IMR-90 (cell line): ENCODE measurements around the gene KDM1B. TPM values are rescaled to one million over a fixed set of nuclear protein-coding genes. Genes with fewer than 3 reads are reported as not detected.

Experiments
- ATAC-seq: fragments of 200-7000 bp; cut with Tn5 transposase; 2 replicates; pipeline ENCODE4 v1.9.1; 2020; ENCODE audit warnings: low read depth, mild to moderate bottlenecking, moderate library complexity
- BruUV-seq: library from RNA; stranded (reverse); fragments of 400-500 nt; replicated peaks from 2 replicates; lab custom pipeline; 2021; lab: Mats Ljungman, UMichigan
- CTCF ChIA-PET: fragments of 300-600 bp; formaldehyde crosslinking; extraction: SDS; loops from one replicate; lab custom pipeline; 2021; ENCODE audit warnings: antibody characterized with exemption; lab: Yijun Ruan, JAX
- POLR2A ChIA-PET: fragments of 300-600 bp; sonication (Branson Sonifier 250); formaldehyde crosslinking; loops from one replicate; lab custom pipeline; 2022; ENCODE audit warnings: antibody characterized with exemption; ENCODE audit not compliant: unreplicated experiment; lab: Charles Lee
- DNase-seq: peaks from one replicate; pipeline ENCODE4 v3.0.0; 2013
- H2AFZ ChIP-seq: replicated peaks from 2 replicates; pipeline ENCODE3; 2013; ENCODE audit warnings: low read length, mild to moderate bottlenecking; ENCODE audit not compliant: poor library complexity
- H2AK5ac ChIP-seq: 2 replicates; pipeline ENCODE4 v1.6.1; 2013; ENCODE audit warnings: low read depth, low read length, inconsistent platforms
- H2AK9ac ChIP-seq: replicated peaks from 2 replicates; pipeline ENCODE3; 2013; ENCODE audit warnings: mild to moderate bottlenecking, low read depth, low read length, moderate library complexity; ENCODE audit not compliant: poor library complexity
- H2BK120ac ChIP-seq: 2 replicates; pipeline ENCODE4 v1.6.1; 2013; ENCODE audit warnings: low read depth, low read length, inconsistent platforms
- H2BK15ac ChIP-seq: 3 replicates; pipeline ENCODE4 v1.6.1; 2013; ENCODE audit warnings: low read depth, low read length, inconsistent platforms
- H2BK20ac ChIP-seq: 2 replicates; pipeline ENCODE4 v1.6.1; 2013; ENCODE audit warnings: low read depth, mild to moderate bottlenecking, inconsistent platforms, low read length, moderate library complexity
- H2BK5ac ChIP-seq: 2 replicates; pipeline ENCODE4 v1.6.1; 2013; ENCODE audit warnings: mild to moderate bottlenecking, low read depth, low read length, inconsistent platforms; ENCODE audit not compliant: poor library complexity, severe bottlenecking
- H3K14ac ChIP-seq: replicated peaks from 2 replicates; pipeline ENCODE4 v1.6.1; 2013; ENCODE audit warnings: low read depth, low read length, inconsistent platforms
- H3K18ac ChIP-seq: 2 replicates; pipeline ENCODE4 v1.6.1; 2013; ENCODE audit warnings: low read depth, low read length, control low read depth
- H3K23ac ChIP-seq: 2 replicates; pipeline ENCODE4 v1.6.1; 2013; ENCODE audit warnings: low read depth, low read length, inconsistent platforms
- H3K27ac ChIP-seq: 2 replicates; pipeline ENCODE4 v1.5.1; 2013; ENCODE audit warnings: mild to moderate bottlenecking, control low read depth, low read length; ENCODE audit not compliant: insufficient read depth
- H3K27me3 ChIP-seq: 2 replicates; pipeline ENCODE4 v1.6.1; 2013; ENCODE audit warnings: low read length; ENCODE audit not compliant: control insufficient read depth, insufficient read depth
- H3K36me3 ChIP-seq: 2 replicates; pipeline ENCODE4 v1.6.1; 2013; ENCODE audit warnings: low read length, mixed read lengths; ENCODE audit not compliant: control insufficient read depth, insufficient read depth
- H3K4ac ChIP-seq: 2 replicates; pipeline ENCODE4 v1.6.1; 2013; ENCODE audit warnings: low read depth, low read length, inconsistent platforms
- H3K4me1 ChIP-seq: 2 replicates; pipeline ENCODE4 v1.6.1; 2013; ENCODE audit warnings: low read length, mixed read lengths; ENCODE audit not compliant: control insufficient read depth, insufficient read depth
- H3K4me2 ChIP-seq: 2 replicates; pipeline ENCODE4 v1.6.1; 2013; ENCODE audit warnings: low read depth, mild to moderate bottlenecking, control low read depth, low read length, moderate library complexity
- H3K4me3 ChIP-seq: 2 replicates; pipeline ENCODE4 v1.5.1; 2013; ENCODE audit warnings: low read depth, mild to moderate bottlenecking, control low read depth, low read length, moderate library complexity; ENCODE audit not compliant: insufficient read depth
- H3K56ac ChIP-seq: 2 replicates; pipeline ENCODE4 v1.6.1; 2013; ENCODE audit warnings: low read length, inconsistent platforms; ENCODE audit not compliant: insufficient read depth; ENCODE audit errors: extremely low read depth
- H3K79me1 ChIP-seq, 2 experiments: 2 replicates each; pipeline ENCODE4 v1.6.1; 2013; ENCODE audit warnings: low read length in 2 of 2, inconsistent platforms in 1 of 2, low read depth in 1 of 2
- H3K9ac ChIP-seq: 2 replicates; pipeline ENCODE4 v1.6.1; 2013; ENCODE audit warnings: low read depth, low read length, control low read depth
- H3K9me1 ChIP-seq: 2 replicates; pipeline ENCODE4 v1.6.1; 2013; ENCODE audit warnings: low read length, inconsistent platforms; ENCODE audit not compliant: insufficient read depth
- H3K9me3 ChIP-seq: 2 replicates; pipeline ENCODE4 v1.6.1; 2013; ENCODE audit warnings: low read length; ENCODE audit not compliant: control insufficient read depth, insufficient read depth
- H4K20me1 ChIP-seq: 2 replicates; pipeline ENCODE4 v1.6.1; 2013; ENCODE audit warnings: low read length, inconsistent platforms; ENCODE audit not compliant: insufficient read depth
- H4K5ac ChIP-seq: 2 replicates; pipeline ENCODE4 v1.6.1; 2013; ENCODE audit warnings: mild to moderate bottlenecking, low read depth, low read length, control low read depth
- H4K8ac ChIP-seq, 2 experiments: 2 replicates each; pipeline ENCODE4 v1.6.1; 2013; ENCODE audit warnings: low read depth in 2 of 2, low read length in 2 of 2, control low read depth in 1 of 2, inconsistent platforms in 1 of 2
- H4K91ac ChIP-seq: 2 replicates; pipeline ENCODE4 v1.6.1; 2013; ENCODE audit warnings: low read depth, low read length, inconsistent platforms; ENCODE audit not compliant: insufficient read depth
- MAFK ChIP-seq: IDR thresholded peaks from 2 replicates; pipeline ENCODE4 v1.6.1; 2012; ENCODE audit warnings: low read depth, low read length, improper control_type of control experiment
- POLR2A ChIP-seq: IDR thresholded peaks from 2 replicates; pipeline ENCODE4 v1.6.1; 2012; ENCODE audit warnings: mild to moderate bottlenecking, low read depth, low read length
- RCOR1 ChIP-seq: IDR thresholded peaks from 2 replicates; pipeline ENCODE4 v1.6.1; 2012; ENCODE audit warnings: mild to moderate bottlenecking, low read length, improper control_type of control experiment; ENCODE audit not compliant: insufficient replicate concordance
- USF2 ChIP-seq: fragments of 150-350 bp; IDR thresholded peaks from 2 replicates; pipeline ENCODE4 v1.6.1; 2017; ENCODE audit warnings: mild to moderate bottlenecking, antibody characterized with exemption, low read length, low read depth
- WGBS, 2 experiments: methylation state at CpG; one replicate each; pipeline versions ENCODE4 v1.1.5 to v1.1.7; 2013; ENCODE audit warnings: missing lambda C conversion rate in 2 of 2; ENCODE audit not compliant: insufficient read length in 1 of 2; ENCODE audit errors: extremely low coverage in 2 of 2; 5-methylcytosine and 5-hydroxymethylcytosine counted together
- dilution Hi-C: fragments of 300-500 bp; cut with HindIII; formaldehyde crosslinking; loops from one replicate; pipeline ENCODE4 v1.14.3; 2018; ENCODE audit warnings: low sequenced_read_pairs; ENCODE audit not compliant: unreplicated experiment
- in situ Hi-C: fragments of 300-500 bp; cut with MboI; formaldehyde crosslinking; loops from 3 replicates; pipeline ENCODE4 v1.14.3; 2019; ENCODE audit warnings: low sequenced_read_pairs, inconsistent platforms, mixed read lengths
- intact Hi-C: fragments of 100-400 bp; cut with micrococcal nuclease; formaldehyde crosslinking; loops from 2 replicates; pipeline ENCODE4 v1.10.0; 2022
- polyA plus RNA-seq, 3 experiments: library from polyadenylated mRNA; depleted of rRNA; stranded (reverse); fragments of >200 nt; gene quantifications; 2 replicates each; pipeline ENCODE4 v1.2.3, GENCODE V29; 2012; ENCODE audit warnings: low replicate concordance in 1 of 3
- total RNA-seq: library from RNA; depleted of rRNA; stranded (reverse); fragments of >200 nt; gene quantifications from 2 replicates; pipeline ENCODE4 v1.2.3, GENCODE V29; 2012

Gene KDM1B
- total and polyA plus RNA-seq, 2 of the 4 experiments (the other 2 are of a cell fraction) = 13.2 to 16.7 TPM

- H3K27me3 ChIP-seq = no peaks in the 10 kb centered on the region
- H3K18ac ChIP-seq = no peak overlapping the region
- no peak overlapping the region for H2AK5ac ChIP-seq
- H3K79me1 ChIP-seq = no peaks in the 10 kb centered on the region
- H4K20me1 ChIP-seq = no peaks in the 10 kb centered on the region
- in situ Hi-C loops (no loop called here), intact Hi-C loops (no loop called here), dilution Hi-C loops (no loop called here)
- H3K23ac ChIP-seq = no peak overlapping the region
- DNase-seq (no peak), ATAC-seq (no peak)
- no peak overlapping the region for H2BK20ac ChIP-seq
- H3K4me2 ChIP-seq = no peak overlapping the region
- H2BK120ac ChIP-seq = no peak overlapping the region
- peaks cover 2% of the 10 kb centered on the region; the same call in 1 of the 2 replicates for H3K36me3 ChIP-seq
- BruUV-seq = no TSS peak
- CTCF ChIA-PET = interaction anchor here (0.6 kb wide), 1 partner anchor 327 kb away, joined by 4 read pairs; no protein-coding TSS in a partner anchor
- no peak overlapping the region for H4K5ac ChIP-seq
- H3K14ac ChIP-seq = no peak overlapping the region
- WGBS, 2 experiments = no CpG with 5 or more reads among the region's 1 CpG
- no peak overlapping the region for H4K91ac ChIP-seq
- no peak overlapping the region for H2AK9ac ChIP-seq
- POLR2A ChIA-PET = no interaction called here
- no peak overlapping the region for H2BK5ac ChIP-seq
- H3K9me3 ChIP-seq = no peaks in the 10 kb centered on the region
- no peak overlapping the region for H4K8ac ChIP-seq
- H2BK15ac ChIP-seq = no peak overlapping the region
- no peak overlapping the region for H3K9ac ChIP-seq
- no peak overlapping the region for H3K4ac ChIP-seq
- TF ChIP-seq USF2 (no peak), POLR2A (no peak), RCOR1 (no peak), MAFK (no peak)
- no peak overlapping the region for H3K56ac ChIP-seq
- no peaks in the 10 kb centered on the region for H3K4me1 ChIP-seq
- H3K4me3 ChIP-seq = no peak overlapping the region
- H3K27ac ChIP-seq = no peak overlapping the region
- no peak overlapping the region for H2AFZ ChIP-seq
- H3K9me1 ChIP-seq = no peaks in the 10 kb centered on the region; the same call in 1 of the 2 replicates
These were observed 30.4 kb downstream of the KDM1B start for GRCh38 chr6:18185624-18186023.
